Myocyte (in vitro differentiated cells): ENCODE data around the gene LAMP5. TPM values are rescaled to one million over a fixed set of nuclear protein-coding genes. Genes with fewer than 3 reads are reported as not detected.
A peak's percentile ranks its signal among the peaks of the same experiment; 100 is the strongest.

ENCODE experiments used
- DNase-seq: peaks from one replicate; pipeline ENCODE4 v3.0.0-alpha.2; 2012; ENCODE audit warnings: low read depth
- polyA plus RNA-seq: library from polyadenylated mRNA; unstranded; fragments of >200 nt; gene quantifications from one replicate; pipeline ENCODE4 v1.2.1, GENCODE V29; 2012; ENCODE audit warnings: missing spikeins
- total RNA-seq: library from RNA; depleted of rRNA; stranded (reverse); fragments of >200 nt; gene quantifications from 2 replicates; pipeline ENCODE4 v1.2.3, GENCODE V29; 2014

Gene LAMP5, protein sequence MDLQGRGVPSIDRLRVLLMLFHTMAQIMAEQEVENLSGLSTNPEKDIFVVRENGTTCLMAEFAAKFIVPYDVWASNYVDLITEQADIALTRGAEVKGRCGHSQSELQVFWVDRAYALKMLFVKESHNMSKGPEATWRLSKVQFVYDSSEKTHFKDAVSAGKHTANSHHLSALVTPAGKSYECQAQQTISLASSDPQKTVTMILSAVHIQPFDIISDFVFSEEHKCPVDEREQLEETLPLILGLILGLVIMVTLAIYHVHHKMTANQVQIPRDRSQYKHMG
- 0.99 and 2.0 TPM in 2 replicates for total RNA-seq
- polyA plus RNA-seq: 13.1 TPM

DNA sequence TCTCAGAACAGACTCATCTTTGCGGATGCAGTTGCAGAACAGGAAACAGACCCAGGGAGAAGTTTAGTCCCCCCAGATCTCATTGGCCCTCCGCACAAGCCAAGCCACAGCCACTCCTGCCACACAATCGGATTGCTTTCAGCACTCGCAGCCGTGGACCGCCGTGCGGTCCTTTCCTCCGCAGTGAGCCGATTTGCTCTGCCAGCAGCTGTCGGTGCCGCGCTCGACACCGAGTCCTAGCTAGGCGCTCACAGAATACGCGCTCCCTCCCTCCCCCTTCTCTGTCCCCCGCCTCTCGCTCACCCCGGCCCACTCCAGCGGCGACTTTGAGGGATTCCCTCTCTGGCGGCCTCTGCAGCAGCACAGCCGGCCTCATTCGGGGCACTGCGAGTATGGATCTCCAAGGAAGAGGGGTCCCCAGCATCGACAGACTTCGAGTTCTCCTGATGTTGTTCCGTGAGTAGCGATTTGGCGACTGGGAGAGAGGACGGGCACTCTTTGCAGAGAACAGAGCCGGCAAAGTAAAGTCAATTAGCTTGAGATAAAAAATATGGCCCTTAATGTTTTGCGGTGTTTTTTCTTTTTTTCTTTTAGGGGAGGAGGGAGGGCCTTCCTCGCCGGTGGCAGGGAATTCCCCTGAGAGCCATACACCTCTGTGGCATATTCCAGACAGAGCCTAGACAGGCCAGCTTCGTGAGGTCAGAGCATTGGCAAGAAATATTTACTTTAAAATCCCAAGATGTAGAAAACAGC, at the start of gene LAMP5:
LAMP5 (plus strand) TSS at position 130 of the 753 bp plus-strand sequence; CDS start at position 393, 263 bp downstream.
- peak; percentile 64 for DNase-seq

DNA sequence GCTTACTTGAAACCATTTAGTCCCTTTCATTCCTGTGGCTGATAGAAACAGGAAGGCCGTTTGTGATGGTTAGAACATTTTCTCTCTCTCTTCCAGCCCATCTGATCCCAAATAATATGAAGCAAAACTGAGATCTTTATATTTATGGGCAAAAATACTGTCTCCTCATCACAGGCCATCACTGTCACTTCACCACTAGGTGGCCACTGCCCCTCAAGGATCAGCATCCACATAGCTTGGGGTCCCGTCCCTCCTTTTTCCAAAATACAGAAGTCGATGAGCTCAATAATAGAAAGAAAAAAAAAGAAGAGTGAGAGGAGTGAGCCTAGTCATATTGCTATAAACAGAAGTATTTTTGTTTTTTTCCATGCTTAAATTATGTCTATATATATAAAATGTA, 46.4 kb upstream of the LAMP5 start:
- DNase-seq: no peak

DNA sequence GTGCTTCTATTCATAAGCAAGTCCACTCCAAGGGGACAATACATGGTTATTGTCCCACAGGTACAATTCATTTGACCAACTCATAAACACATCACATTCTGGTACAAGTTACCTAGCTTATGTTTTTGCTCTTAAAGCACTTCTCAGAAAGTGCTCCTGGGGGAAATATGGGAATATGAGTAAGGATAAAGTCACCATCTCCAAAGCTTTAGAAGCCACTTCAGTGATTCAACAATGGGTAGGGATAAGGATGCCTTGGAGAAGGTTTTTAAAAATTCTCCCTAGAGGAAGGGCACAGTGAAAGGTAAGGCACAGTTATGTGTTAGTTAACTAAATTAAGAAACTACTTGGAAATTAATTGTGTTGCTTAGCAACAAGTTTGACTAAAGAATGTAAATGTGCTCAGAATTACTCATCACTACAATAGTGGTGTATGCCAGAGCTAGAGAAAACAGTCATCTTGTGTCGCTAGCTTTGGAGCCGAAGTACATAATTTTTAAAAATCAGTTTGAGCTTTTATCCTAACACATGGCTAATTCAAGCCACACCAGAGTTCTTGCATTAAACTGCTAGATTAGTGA, 39.5 kb upstream of the LAMP5 start:
- DNase-seq: no peak

DNA sequence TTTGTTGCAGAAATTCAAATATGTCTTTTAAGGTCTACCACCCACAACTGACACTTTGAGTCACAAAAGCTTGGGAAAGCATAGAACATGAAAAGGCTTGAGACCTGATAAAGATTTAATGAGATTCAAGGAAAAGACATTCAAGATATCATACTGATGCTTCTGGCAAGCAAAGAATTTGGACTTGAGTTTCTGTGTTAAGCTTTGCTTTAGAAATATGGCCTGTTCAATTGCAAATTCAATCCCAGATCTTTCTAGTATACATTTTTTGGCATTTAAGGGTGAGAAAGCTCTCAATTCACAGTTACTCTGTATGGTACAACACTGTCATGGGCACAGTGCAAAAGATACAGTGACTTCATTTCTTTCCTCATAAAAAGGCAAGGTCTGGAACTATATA, 38.9 kb upstream of the LAMP5 start:
- DNase-seq: no peak

DNA sequence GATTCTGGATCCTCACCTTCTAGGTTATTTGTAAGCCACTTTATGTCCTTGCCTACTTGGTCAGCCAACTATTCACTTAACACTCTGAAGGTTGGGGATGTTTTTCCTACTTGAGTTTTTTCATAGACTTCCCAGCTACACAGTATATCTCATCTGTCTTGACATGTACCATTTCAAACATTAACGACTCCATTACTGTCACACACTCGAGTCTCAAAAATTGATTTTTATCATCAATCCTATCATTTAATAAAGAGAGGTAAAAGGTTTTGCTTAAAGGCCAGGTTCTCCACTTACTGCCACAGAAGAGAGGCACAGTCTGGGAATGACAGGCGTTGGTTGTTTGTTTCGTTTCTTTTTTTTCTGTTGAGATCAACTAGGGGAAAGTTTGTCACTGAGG, 38.2 kb upstream of the LAMP5 start:
- DNase-seq: no peak

DNA sequence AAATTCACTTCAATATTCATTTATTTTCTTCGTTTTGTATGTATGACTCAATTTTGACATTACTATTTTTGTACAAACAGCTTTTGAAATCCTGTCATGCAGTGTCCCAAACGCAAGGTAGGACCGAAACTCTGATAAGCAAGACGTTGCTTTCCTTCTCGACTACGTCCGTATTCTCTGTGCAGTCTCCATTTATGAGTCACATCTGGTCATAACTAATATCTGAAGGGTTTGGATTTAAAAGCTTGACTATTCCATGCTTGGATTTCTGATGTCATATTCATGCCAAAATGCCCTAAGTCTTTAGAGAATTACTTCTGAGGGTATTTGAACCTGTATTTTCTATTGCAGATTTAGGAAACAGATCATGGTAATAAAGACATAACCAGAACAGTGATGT, 37.8 kb upstream of the LAMP5 start:
- DNase-seq: no peak

DNA sequence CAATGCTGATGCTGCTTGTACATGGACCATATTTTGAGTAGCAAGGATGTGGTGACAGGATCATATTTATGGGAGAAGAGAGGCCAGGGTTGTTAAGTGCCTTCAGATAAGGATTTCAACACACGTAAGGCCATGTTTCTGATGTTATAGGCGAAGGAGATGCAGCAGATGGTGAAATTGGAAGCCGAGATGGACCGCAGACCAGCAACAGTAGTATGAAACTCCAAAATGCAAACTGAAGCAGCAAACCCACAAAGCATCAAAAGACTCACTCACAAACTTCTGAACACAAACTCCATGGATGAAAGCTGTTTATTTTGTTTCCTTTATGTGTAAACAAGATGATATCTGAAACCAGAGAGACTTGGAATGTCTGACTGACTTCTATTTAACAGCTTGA, 35.6 kb upstream of the LAMP5 start:
- DNase-seq: no peak

DNA sequence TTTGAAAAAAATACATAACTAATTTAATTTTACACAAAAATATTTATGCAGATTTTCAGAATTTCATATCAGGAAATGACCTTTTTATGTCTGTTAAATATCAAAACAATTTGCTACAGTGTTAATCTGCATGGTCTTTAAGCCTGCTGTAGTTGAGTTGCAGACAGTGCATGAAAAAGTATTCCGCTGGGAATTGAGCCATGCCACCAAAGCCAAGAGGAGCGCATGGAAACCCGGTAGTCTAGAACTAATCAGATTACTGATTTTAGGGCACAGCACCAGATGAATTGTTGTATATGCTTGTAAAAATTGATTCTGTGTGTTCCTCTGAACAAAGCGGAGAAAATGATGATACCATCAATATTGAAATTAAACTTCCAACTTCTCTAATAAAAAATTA, 34.3 kb upstream of the LAMP5 start:
- no peak for DNase-seq

DNA sequence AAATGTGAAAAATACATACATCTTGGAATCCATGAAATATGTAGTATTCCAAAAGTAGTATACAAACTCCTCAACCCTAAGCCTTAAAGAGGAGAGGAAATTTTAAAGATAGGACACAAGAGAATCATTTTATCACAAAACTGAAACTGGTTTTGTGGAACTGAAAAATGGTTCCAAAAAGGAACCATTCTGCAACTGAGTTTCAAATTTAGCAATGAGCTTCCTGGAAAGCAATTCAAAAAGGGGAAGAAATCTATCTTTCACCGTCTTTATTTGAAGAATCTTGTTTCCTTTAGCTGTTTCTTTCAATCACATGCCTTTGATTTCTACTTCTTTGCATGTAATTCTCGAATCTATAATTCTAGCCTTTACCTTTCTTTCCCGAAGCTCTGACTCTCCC, 32.2 kb upstream of the LAMP5 start:
- no peak for DNase-seq

DNA sequence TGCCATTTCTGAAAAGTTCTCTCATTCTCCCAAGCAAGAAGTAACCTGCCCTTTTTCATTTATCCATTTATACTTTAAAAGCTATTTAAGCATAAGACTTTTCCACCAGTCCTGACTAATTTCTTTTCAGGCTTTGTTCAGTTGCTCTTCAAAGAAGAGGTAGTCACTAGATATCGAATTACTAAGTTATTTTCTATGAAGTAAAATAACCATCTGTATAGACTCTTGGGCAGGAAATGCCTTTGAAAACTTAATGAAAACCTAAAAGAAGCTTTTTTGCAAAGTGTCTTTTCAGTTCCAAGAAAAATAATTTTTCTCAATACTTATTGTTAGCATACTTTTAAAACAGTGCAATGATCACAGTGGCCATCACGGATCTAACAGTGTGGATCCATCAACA, 31.3 kb upstream of the LAMP5 start:
- no peak for DNase-seq

DNA sequence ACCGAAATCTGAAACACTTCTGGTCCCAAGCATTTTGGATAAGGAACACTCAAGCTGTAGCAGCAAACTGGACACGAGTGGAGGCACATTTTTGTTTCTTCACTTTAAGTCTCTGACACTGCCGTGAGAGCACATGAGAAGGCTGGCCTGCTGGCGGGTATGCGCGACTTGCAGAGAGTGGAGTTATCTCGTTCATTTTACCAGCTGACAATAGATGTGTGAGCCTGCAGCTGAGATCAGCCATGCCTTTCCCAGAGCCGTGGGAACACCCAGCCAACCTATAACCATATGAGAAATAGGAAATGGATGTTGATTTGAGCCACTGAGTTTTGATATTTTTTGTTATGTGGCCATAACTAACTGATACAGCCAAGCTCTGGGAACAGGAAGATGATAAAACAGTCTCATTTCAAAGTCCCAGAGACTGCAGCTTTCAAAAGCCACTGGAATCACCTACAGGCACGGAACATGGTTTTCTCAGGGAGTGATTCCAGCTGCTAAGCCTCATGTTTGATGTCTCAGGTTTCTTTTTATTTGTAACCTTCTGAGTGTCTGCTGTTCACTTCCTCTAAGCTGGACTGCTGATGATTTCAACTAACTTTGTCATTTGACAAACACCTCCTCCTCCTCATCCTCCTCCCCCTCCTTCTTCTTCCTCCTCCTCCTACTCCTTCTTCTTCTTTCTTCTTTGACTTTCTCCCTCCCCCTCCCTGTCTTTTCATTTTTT, 28.6 kb upstream of the LAMP5 start:
- DNase-seq: peak; percentile 43

DNA sequence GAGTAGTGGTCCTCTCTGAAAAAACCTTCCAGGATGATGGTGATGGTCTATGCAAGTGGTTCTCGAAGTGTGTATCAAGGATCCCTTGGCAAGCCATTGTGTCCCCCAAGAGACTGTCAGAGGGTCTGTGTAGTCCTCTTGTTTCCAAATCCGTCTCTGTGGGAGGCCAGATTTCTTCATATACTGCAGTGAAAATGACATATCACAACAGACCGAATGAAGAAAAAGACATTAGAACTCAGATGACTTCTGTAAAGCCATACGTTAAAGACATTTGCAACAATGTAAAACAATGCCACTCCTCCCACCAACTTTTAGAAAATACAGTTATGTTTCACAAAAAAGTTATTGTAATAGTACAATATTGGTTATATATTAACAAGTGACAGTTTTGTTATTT, 27.2 kb upstream of the LAMP5 start:
- no peak for DNase-seq

DNA sequence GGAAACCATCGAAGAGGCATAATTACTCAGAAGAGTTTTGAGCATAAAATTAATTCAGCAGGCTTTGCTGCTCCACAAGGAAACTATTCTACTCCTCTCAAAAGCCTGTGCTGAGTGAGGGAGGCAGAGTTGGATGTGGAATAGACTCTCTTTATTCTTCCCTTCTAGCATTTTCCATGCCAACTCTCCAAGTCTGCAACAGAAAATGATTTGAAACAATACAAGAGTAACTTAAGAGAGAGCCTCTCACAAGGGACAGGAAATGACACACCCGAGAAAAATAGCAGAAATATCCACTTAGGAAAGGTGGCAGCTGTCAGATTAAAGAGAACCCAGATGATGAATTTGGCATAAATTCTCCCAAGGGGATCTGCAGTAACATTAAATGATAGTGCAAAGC, 26.3 kb upstream of the LAMP5 start:
- no peak for DNase-seq

DNA sequence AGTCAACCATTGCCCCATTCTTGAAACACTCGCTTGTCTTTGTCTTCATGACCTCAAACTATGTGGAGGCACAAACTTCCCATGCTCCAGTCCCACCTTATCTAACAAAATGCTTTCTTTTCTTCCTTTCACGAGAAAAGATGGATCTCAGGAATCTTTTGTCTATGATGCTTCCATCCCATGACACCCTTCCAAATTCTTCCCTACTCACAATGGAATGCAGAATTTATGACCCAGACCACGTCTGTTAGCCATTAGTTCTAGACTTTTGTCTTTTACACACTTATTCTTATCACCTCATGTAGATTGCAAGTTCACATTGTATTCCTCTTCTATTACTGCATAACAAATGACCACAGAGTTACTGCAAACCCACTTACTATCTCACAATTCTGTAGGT, 24.2 kb upstream of the LAMP5 start:
- no peak for DNase-seq

DNA sequence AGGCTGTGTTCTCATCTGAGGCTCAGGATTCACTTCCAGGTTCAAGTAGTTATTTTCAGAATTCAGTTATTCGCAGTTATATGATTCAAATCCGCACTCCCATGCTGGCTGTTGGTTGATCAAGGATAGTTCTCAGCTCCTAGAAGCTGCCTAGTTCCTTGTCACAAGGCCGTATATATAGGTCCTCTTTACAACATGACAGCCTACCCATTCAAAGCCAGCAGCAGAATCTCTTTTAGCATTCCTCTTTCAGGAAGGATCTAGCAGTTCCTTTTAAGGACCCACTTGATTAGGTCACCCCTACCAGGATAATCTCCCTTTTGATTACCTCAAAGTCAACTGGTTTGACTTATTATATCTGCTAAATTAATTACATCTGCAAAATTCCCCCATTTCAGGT, 23.8 kb upstream of the LAMP5 start:
- no peak for DNase-seq

DNA sequence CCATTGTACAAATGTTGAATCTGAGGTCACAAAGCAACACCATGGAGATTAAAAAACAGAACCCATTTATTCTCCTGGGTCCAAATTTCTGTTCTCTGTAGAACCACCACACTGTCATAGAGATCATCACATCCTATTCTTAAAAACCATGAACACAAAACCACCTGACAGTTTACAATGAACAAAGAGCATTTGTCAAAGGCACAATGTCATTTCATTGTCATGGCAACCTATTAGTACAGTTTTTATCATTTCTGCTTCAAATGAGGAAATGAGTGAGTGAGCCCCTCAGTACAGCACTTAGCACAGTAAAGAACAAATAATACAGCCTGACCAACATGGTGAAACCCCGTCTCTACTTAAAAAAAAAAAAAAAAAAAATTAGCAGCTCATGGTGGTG, 23.1 kb upstream of the LAMP5 start:
- no peak for DNase-seq

DNA sequence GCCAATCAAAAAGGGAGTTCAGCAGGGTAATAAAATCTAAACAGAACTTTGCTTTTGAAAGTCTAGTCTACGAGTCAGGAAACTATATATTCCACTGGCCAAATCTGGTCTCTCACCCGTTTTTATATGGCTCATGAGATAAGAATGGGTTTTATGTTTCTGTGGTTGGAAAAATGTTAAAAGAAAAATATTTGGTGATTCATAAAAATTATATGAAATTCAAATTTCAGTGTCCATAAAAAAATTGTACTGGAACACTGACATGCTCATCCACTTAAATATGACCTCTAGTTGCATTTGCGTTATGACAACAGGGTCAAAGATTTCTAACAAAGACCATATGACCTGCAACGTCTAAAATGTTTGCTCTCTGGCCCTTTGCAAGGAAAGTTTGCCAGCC, 22.3 kb upstream of the LAMP5 start:
- peak; percentile 41 for DNase-seq

DNA sequence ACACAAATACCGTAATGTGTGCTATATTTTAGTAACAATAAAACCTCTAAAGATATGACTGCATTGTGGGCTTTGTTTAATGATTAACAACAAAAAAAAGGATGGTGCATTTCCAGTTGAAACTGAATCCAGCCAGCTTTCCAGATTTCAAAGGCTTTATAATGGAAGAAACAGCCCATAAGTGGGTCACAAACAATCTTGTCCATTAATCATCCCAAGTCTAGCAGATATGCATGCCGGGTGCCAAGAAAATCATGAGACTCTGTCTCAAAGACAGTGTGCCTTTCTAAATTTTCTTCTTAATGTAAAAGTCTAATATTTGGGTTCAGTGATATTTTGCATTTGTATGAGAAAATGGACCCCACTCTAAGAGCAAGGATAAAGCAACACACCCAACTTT, 20.6 kb upstream of the LAMP5 start:
- DNase-seq: peak; percentile 41

DNA sequence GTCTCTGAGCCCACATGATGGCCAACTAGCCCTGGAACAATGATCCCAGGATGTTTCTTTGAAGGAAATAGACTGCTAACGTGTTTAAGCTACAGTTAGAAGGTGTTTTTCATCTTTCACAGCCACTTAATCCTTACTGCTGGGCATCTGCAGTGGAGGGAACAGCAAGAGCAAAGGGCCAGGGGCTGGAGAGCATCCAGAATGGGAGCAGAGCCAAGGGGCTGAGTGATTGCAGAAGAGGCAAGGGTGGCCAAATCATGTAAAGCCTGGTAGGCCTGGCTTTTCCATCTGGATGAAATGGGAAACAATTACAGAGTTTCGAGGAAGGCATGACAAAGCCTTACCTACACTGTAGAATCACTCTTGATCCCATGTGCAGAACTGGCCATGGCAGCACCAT, 18.7 kb upstream of the LAMP5 start:
- no peak for DNase-seq

DNA sequence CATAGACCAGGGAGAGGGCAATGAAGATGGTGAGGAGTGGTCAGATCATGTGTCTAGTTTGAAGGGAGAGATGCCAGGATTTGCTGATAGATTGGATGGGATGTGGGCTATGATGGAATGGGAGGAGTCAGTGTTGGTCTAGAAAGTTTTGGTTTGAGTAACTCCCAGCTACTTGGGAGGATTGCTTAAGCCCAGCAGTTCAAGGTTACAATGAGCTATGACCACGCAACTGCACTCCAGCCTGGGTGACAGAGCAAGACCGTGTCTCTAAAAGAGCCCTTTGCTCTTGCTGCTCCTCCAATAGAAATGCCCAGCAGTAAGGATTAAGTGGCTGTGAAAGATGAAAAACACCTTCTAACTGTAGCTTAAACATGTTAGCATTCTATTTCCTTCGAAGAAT, 18.2 kb upstream of the LAMP5 start:
- DNase-seq: no peak

DNA sequence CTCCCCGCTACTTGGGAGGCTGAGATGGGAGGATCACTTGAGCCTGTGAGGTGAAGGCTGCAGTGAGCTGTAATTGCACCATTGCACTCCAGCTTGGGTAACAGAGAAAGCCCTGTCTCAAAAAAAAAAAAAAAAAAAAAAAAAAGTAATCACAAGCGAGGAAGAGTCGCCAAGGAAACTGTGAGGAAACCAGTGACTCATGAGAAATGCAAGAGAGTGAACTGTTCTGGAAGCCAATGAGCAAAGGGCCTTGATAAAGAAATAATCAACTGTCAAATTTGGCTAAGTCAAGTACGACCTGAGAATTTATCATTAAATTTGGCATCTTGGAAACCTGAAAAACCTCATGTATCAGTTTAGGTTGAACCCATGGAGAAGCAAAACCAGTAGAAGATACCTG, 16.1 kb upstream of the LAMP5 start:
- no peak for DNase-seq
